GM13977 (cell line): ENCODE measurements around the gene METTL27.
"Not testable (repeated sequence)": the region's sequence is repeated elsewhere in the genome, so short reads cannot be mapped to it uniquely, and the experiment has no call there.

Source experiments
- DNase-seq: peaks from one replicate; pipeline ENCODE4 v3.0.0; 2012; ENCODE audit warnings: low spot score
- in situ Hi-C: fragments of 300-500 bp; cut with MboI; formaldehyde crosslinking; loops from one replicate; pipeline ENCODE4 v1.12.0; 2022; ENCODE audit warnings: low sequenced_read_pairs, low pct_unique_long_range_greater_than_20kb, mixed read lengths, inconsistent platforms; ENCODE audit not compliant: unreplicated experiment
- TF ChIP-seq, protein P1 (sequence below): IDR thresholded peaks from 2 replicates; pipeline ENCODE4 v1.5.1; 2012; ENCODE audit warnings: mild to moderate bottlenecking, control low read depth; ENCODE audit not compliant: insufficient read depth; ENCODE audit errors: extremely low read depth, missing control alignments

Gene METTL27

DNA sequence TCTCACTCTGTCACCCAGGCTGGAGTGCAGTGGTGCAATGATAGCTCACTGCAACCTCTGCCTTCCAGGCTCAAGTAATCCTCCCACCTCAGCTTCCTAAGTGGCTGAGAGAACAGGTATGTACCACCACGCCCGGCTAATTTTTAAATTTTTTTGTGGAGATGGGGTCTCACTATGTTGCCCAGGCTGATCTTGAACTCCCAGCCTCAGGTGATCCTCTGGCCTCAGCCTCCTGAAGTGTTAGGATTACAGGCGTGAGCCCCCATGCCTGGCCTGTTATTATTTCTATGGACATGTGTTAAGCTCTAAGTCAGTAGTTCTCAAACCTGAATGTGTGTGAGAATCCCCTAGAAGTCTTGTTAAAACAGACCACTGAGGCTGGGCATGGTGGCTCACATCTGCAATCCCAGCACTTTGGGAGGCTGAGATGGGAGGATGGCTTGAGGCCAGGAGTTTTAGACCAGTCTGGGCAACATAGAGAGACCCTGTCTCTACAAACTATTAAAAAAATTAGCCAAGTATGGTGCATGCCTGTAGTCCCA, 43.2 kb upstream of the METTL27 start:
- in situ Hi-C loops = no loop called here
- TF ChIP-seq, protein P1, sequence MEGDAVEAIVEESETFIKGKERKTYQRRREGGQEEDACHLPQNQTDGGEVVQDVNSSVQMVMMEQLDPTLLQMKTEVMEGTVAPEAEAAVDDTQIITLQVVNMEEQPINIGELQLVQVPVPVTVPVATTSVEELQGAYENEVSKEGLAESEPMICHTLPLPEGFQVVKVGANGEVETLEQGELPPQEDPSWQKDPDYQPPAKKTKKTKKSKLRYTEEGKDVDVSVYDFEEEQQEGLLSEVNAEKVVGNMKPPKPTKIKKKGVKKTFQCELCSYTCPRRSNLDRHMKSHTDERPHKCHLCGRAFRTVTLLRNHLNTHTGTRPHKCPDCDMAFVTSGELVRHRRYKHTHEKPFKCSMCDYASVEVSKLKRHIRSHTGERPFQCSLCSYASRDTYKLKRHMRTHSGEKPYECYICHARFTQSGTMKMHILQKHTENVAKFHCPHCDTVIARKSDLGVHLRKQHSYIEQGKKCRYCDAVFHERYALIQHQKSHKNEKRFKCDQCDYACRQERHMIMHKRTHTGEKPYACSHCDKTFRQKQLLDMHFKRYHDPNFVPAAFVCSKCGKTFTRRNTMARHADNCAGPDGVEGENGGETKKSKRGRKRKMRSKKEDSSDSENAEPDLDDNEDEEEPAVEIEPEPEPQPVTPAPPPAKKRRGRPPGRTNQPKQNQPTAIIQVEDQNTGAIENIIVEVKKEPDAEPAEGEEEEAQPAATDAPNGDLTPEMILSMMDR = no peak
- no peak for DNase-seq

DNA sequence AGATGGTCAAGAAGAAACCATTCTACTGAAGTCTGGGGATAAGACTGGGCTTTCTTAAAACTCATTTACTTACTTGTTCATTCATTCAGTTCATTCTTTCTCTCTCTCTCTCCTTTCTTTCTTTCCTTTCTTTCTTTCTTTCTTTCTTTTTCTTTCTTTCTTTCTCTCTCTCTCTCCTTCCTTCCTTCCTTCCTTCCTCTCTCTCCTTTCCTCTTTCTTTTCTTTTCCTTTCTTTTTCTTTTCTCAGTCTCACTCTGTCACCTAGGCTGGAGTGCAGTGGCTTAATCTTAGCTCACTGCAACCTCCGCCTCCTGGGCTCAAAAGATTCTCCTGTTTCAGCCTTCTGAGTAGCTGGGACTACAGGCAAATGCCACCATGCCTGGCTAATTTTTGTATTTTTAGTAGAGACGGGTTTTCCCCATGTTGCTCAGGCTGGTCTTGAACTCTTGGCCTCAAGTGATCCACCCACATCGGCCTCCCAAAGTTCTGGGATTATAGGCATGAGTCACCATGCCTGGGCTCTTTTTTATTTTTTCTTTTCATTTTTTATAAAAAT, 42.6 kb upstream of the METTL27 start:
- DNase-seq, in situ Hi-C loops: not testable (repeated sequence)

DNA sequence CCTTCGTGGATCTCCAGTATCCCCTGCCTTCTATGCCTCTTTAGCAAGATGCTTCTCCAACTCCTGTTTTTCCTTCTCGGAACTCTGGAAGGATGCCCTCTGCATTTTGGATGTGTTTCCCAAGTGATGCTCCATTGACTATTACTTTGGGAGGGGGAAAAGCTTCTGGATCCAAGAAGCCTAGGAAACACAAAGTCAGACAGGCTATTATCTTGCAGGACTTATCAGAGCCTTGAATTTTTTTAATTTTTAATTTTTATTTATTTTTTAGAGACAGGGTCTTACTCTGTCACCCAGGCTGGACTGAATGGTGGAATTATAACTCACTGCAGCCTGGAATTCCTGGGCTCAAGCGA, 39.7 kb upstream of the METTL27 start:
- DNase-seq = no peak
- in situ Hi-C loops = no loop called here
- TF ChIP-seq, protein P1 = no peak

DNA sequence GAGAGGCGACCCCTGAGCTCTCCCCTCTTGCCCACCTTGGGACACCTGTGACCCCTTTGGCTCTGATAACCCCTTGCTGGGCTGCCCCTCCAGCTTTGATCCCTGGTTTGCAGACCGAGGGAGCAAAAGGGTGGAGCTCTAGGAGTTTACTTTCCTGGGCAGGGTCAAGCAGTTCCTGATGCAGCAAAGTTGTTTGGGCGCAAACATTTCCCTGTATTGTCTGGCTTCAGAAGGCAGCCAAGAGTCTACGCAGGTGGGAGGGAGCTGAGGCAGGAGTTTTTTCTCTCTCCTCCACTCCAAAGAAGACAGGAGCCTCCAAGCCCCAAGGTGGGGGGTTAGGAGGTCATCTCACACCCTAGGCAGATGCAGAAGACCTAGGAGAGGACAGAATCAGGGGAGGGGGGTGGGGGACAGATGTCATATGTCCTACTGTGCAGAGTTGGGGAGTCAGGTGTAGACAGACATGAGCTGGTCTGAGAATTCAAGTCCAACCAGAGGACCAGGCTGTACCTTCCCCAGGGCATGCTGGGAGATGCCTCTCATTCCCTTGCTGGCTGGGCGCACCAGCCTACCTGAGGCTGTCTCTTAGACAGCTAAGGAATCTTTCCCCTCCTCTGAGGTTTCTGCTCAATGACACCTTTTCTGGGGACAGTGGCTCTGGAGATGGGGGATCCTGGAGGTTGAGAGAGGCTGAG, 39.2 kb upstream of the METTL27 start:
- DNase-seq = no peak
- in situ Hi-C loops = no loop called here
- TF ChIP-seq, protein P1 = no peak

DNA sequence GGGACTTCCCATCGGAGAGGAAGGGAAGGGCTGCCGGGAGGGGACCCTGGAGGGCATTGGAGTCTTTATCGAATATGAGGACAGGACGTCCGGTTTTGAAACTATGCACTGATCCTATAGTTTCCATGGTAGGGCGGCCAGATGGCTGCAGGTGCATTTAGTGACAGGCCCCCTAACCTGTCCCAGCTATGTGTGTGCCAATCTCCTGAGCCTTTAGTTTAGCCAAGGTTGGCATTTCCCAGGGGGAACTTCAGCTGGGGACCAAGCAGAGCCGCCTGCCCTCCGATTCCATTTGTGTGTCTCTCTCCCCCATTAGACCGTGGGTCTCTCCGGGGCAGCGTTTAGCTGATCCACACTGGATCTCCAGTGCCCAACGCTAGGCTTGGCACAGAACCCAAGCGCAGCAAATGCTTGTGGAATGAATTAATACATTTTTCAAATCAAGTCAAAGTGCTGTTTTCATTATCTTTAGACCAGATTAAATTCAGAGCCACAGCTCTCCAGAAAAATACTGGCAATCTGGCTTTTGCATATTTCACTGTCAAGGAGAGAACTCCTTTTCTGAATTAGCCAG, 38.5 kb upstream of the METTL27 start:
- TF ChIP-seq, protein P1 = no peak
- DNase-seq = no peak
- in situ Hi-C loops = no loop called here

DNA sequence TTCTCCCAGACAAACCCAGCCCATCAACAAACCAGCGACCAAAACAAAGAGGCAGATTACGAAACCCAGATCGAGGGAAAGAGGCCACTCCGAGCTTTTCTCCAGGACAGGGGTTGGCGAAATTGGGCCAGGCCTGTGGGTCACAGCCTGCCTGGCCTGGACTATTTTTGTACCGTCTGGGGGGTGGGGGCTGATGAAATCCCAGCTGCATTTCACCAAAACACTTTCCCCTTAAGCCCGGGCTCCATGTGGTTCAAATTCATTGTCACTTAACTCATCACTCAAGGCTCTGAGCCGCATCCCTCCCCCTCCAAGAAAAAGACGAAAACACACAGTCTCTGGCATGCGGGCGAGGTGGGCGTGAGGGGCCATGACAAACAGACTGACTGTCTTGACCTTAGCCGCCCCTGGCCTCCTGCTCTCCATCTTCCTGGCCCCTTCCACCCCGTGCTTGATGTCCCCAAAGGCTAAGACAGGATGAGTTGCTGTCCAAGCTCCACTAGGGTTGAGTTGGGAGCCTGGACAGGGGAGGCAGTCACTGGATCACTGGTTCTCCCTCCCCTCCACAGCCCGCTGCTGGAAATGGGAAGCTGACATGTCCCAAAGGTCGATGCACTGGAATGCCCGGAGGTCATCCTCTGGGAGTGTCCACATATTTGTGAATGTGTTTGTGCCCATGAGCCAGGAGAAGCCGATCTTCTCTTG, 37.8 kb upstream of the METTL27 start:
- TF ChIP-seq, protein P1 = no peak
- in situ Hi-C loops = no loop called here
- DNase-seq = no peak
